A549 treated with Mapracorat at 1 μM for 4 hours (cell line): ENCODE measurements around the gene H2BW1. TPM values are rescaled to one million over a fixed set of nuclear protein-coding genes. Genes with fewer than 3 reads are reported as not detected.

Experiments
- total RNA-seq: library from RNA; stranded (reverse); fragments of 200-300 nt; extraction: Qiagen RNA extraction; gene quantifications from 5 replicates; pipeline ENCODE4 v1.2.3, GENCODE V29; 2022

The H2BW1 gene, protein sequence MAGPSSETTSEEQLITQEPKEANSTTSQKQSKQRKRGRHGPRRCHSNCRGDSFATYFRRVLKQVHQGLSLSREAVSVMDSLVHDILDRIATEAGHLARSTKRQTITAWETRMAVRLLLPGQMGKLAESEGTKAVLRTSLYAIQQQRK
- total RNA-seq: not detected in 5 replicates

GRCh38 chrX:104013606-104014005, at the start of gene H2BW1:
TSS of gene H2BW1 (minus strand) at chrX:104013708. CDS start at chrX:104013576, 132 bp downstream.

GRCh38 chrX:104039689-104040505, 26.4 kb upstream of the H2BW1 start, which contains the start of gene H2BW2:
TSS of gene H2BW2 (plus strand) at chrX:104039956. CDS start at chrX:104039995, 39 bp downstream.

GRCh38 chrX:103962411-103963278, 50.9 kb downstream of the H2BW1 start, which contains the start of gene TMSB15B:
TSS of gene TMSB15B (plus strand) at chrX:103962627.

Other genes starting within 250 kb of the H2BW1 start
- not detected in 5 replicates for gene PLP1, start 236.9 kb downstream of the H2BW1 start, total RNA-seq
- gene RAB9B, start 181.5 kb downstream of the H2BW1 start, total RNA-seq: 0.04 TPM in 1 of 5 replicates, not detected in the others
- 5.0 to 8.8 TPM (median 6.9 TPM) in 5 replicates for gene TMSB15B, start 51.1 kb downstream of the H2BW1 start, total RNA-seq
- gene H2BW2, start 26.2 kb upstream of the H2BW1 start, total RNA-seq: not detected in 5 replicates
- 0.07 to 0.33 TPM (median 0.23 TPM) in 4 of 5 replicates, not detected in the other for gene TMSB15C, start 62.5 kb upstream of the H2BW1 start, total RNA-seq
- gene ZCCHC18, start 98.8 kb upstream of the H2BW1 start, total RNA-seq: 0.14 to 0.25 TPM in 2 of 5 replicates, not detected in the others
- gene SLC25A53, start 143.3 kb upstream of the H2BW1 start, total RNA-seq: 3.8 to 4.9 TPM (median 4.4 TPM) in 5 replicates
- 13.8 to 18.8 TPM (median 17.5 TPM) in 5 replicates for gene FAM199X, start 152.7 kb upstream of the H2BW1 start, total RNA-seq
- gene ESX1, start 241.2 kb upstream of the H2BW1 start, total RNA-seq: 0.10 to 0.11 TPM in 2 of 5 replicates, not detected in the others